Keratinocyte (primary cell): Measurements from ENCODE around the gene ALPP. TPM values are rescaled to one million over a fixed set of nuclear protein-coding genes. Genes with fewer than 3 reads are reported as not detected.
A peak's percentile ranks its signal among the peaks of the same experiment; 100 is the strongest.
"Not testable (repeated sequence)": the region's sequence is repeated elsewhere in the genome, so short reads cannot be mapped to it uniquely, and the experiment has no call there.

Experiments used
- DNase-seq: peaks from one replicate; pipeline ENCODE4 v3.0.0-alpha.2; 2011; ENCODE audit warnings: low read depth, missing footprints, low spot score
- FAIRE-seq: peaks from 2 replicates; lab custom pipeline; 2011; peaks lifted over from hg19 to GRCh38; lab: Jason Lieb, UNC
- H2AFZ ChIP-seq: 2 replicates; pipeline ENCODE4 v1.6.0; 2012; ENCODE audit warnings: low read length, control low read depth, inconsistent platforms; ENCODE audit not compliant: control insufficient read depth
- H3K27ac ChIP-seq: 2 replicates; pipeline ENCODE4 v1.5.1; 2011; ENCODE audit warnings: low read length; ENCODE audit not compliant: control insufficient read depth, insufficient read depth
- H3K27me3 ChIP-seq: 3 replicates; pipeline ENCODE4 v1.6.0; 2011; ENCODE audit warnings: low read length; ENCODE audit not compliant: control insufficient read depth, insufficient read depth; ENCODE audit errors: extremely low read depth
- H3K36me3 ChIP-seq, 2 experiments: 2 replicates in 1 of 2; 3 replicates in 1 of 2; pipeline ENCODE4 v1.5.1; 2011; ENCODE audit warnings: low read length in 2 of 2, mild to moderate bottlenecking in 1 of 2; ENCODE audit not compliant: control insufficient read depth in 2 of 2, insufficient read depth in 2 of 2; ENCODE audit errors: extremely low read depth in 1 of 2
- H3K4me1 ChIP-seq: 3 replicates; pipeline ENCODE4 v1.5.1; 2011; ENCODE audit warnings: low read length; ENCODE audit not compliant: control insufficient read depth, insufficient read depth; ENCODE audit errors: extremely low read depth
- H3K4me2 ChIP-seq: 3 replicates; pipeline ENCODE4 v1.6.0; 2011; ENCODE audit warnings: low read depth, low read length; ENCODE audit not compliant: control insufficient read depth, insufficient read depth; ENCODE audit errors: extremely low read depth
- H3K4me3 ChIP-seq, 3 experiments: fragments of 200-600 bp in 1 of 3; sonication (generic) in 1 of 3; 2 replicates in 2 of 3; 3 replicates in 1 of 3; pipeline ENCODE4 v1.5.1; 2011 to 2016; ENCODE audit warnings: low read length in 3 of 3, mild to moderate bottlenecking in 3 of 3, control low read depth in 2 of 3, inconsistent platforms in 1 of 3, low read depth in 1 of 3, mixed read lengths in 1 of 3, mixed run types in 1 of 3, moderate library complexity in 1 of 3; ENCODE audit not compliant: control insufficient read depth in 2 of 3, insufficient read depth in 2 of 3; ENCODE audit errors: extremely low read depth in 1 of 3
- H3K79me2 ChIP-seq: 2 replicates; pipeline ENCODE4 v1.6.0; 2012; ENCODE audit warnings: low read length; ENCODE audit not compliant: control insufficient read depth, insufficient read depth
- H3K9ac ChIP-seq: 3 replicates; pipeline ENCODE4 v1.6.0; 2011; ENCODE audit warnings: low read length; ENCODE audit not compliant: control insufficient read depth, insufficient read depth; ENCODE audit errors: extremely low read depth
- H3K9me1 ChIP-seq: 3 replicates; pipeline ENCODE4 v1.6.0; 2011; ENCODE audit warnings: low read length; ENCODE audit not compliant: control insufficient read depth, insufficient read depth; ENCODE audit errors: extremely low read depth
- H3K9me3 ChIP-seq: 2 replicates; pipeline ENCODE4 v1.5.1; 2012; ENCODE audit warnings: low read depth, low read length; ENCODE audit not compliant: control insufficient read depth
- H4K20me1 ChIP-seq: 3 replicates; pipeline ENCODE4 v1.6.0; 2011; ENCODE audit warnings: low read length; ENCODE audit not compliant: control insufficient read depth, insufficient read depth; ENCODE audit errors: extremely low read depth
- EZH2 ChIP-seq: IDR thresholded peaks from one replicate; pipeline ENCODE4 v1.6.1; 2012; ENCODE audit warnings: inconsistent platforms, mild to moderate bottlenecking, low read length, moderate library complexity
- dilution Hi-C: fragments of 300-500 bp; cut with MboI; formaldehyde crosslinking; loops from one replicate; pipeline ENCODE4 v1.7.0; 2020; ENCODE audit warnings: low sequenced_read_pairs; ENCODE audit not compliant: extremely low pct_ligation_motif_present
- polyA plus RNA-seq, 5 experiments: library from polyadenylated mRNA; depleted of rRNA in 3 of 5; stranded (reverse) in 3 of 5; stranded (forward) in 1 of 5; unstranded in 1 of 5; fragments of >200 nt; gene quantifications; 1 replicate in 1 of 5; 2 replicates in 3 of 5; 3 replicates in 1 of 5; pipeline versions ENCODE4 v1.2.1 to v1.2.3, GENCODE V29; 2011 to 2012; ENCODE audit warnings: missing spikeins in 2 of 5, low read depth in 1 of 5, low replicate concordance in 1 of 5
- TF ChIP-seq, protein P1 (sequence below), 3 experiments: IDR thresholded peaks in 1 of 3; conservative IDR thresholded peaks in 1 of 3; optimal IDR thresholded peaks in 1 of 3; 2 replicates in 2 of 3; 3 replicates in 1 of 3; pipeline versions ENCODE3 to v1.5.1; 2011; ENCODE audit warnings: low read length in 3 of 3, mild to moderate bottlenecking in 3 of 3, moderate library complexity in 2 of 3, control low read depth in 1 of 3, inconsistent platforms in 1 of 3; ENCODE audit not compliant: insufficient read depth in 2 of 3; ENCODE audit errors: extremely low read depth in 1 of 3

The ALPP gene
- polyA plus RNA-seq, 1 donor (not counting 4 experiments of a cell fraction or from before 2014, with no cell fraction given), result not detected

DNA sequence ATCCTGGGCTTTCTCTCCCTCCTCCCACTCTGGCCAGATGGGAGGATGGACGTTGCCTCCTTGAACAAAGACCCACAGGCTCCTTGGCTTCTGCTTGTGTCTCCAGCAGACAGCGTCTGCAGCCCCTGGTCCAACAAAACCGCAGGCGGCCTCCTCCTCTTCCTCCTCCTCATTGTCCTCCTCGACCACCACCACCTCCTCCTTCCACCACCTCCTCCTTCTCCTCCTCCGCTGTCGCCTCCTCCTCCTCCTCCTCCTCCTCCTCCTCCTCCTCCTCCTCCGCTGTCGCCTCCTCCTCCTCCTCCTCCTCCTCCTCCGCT lies 45.7 kb upstream of the ALPP start:
- H2AFZ ChIP-seq, result no peak overlapping the region
- TF ChIP-seq EZH2, result no peak
- TF ChIP-seq, protein P1, sequence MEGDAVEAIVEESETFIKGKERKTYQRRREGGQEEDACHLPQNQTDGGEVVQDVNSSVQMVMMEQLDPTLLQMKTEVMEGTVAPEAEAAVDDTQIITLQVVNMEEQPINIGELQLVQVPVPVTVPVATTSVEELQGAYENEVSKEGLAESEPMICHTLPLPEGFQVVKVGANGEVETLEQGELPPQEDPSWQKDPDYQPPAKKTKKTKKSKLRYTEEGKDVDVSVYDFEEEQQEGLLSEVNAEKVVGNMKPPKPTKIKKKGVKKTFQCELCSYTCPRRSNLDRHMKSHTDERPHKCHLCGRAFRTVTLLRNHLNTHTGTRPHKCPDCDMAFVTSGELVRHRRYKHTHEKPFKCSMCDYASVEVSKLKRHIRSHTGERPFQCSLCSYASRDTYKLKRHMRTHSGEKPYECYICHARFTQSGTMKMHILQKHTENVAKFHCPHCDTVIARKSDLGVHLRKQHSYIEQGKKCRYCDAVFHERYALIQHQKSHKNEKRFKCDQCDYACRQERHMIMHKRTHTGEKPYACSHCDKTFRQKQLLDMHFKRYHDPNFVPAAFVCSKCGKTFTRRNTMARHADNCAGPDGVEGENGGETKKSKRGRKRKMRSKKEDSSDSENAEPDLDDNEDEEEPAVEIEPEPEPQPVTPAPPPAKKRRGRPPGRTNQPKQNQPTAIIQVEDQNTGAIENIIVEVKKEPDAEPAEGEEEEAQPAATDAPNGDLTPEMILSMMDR (optimal IDR thresholded peaks at IDR 0.05 in 1 of 3, IDR thresholded peaks at IDR 0.05 in 1 of 3, conservative IDR thresholded peaks at IDR 0.05 in 1 of 3; ENCODE audit: extremely low read depth in 1 of 3, insufficient read depth in 2 of 3, low read length in 3 of 3), result no peak
- H3K4me3 ChIP-seq, result no peak overlapping the region
- H3K9me3 ChIP-seq, result no peaks in the 10 kb centered on the region
- H3K9me1 ChIP-seq, result no peaks in the 10 kb centered on the region
- no peaks in the 10 kb centered on the region for H3K27me3 ChIP-seq
- peaks cover 0 to 1% of the 10 kb centered on the region in 2 experiments for H3K36me3 ChIP-seq
- no peak overlapping the region for H3K9ac ChIP-seq
- DNase-seq (no peak), FAIRE-seq (no peak)
- no peaks in the 10 kb centered on the region for H4K20me1 ChIP-seq
- no peak overlapping the region for H3K4me2 ChIP-seq
- dilution Hi-C loops, result no loop called here
- H3K79me2 ChIP-seq, result no peaks in the 10 kb centered on the region
- peaks cover 3% of the 10 kb centered on the region for H3K4me1 ChIP-seq
- H3K27ac ChIP-seq, result no peak overlapping the region

DNA sequence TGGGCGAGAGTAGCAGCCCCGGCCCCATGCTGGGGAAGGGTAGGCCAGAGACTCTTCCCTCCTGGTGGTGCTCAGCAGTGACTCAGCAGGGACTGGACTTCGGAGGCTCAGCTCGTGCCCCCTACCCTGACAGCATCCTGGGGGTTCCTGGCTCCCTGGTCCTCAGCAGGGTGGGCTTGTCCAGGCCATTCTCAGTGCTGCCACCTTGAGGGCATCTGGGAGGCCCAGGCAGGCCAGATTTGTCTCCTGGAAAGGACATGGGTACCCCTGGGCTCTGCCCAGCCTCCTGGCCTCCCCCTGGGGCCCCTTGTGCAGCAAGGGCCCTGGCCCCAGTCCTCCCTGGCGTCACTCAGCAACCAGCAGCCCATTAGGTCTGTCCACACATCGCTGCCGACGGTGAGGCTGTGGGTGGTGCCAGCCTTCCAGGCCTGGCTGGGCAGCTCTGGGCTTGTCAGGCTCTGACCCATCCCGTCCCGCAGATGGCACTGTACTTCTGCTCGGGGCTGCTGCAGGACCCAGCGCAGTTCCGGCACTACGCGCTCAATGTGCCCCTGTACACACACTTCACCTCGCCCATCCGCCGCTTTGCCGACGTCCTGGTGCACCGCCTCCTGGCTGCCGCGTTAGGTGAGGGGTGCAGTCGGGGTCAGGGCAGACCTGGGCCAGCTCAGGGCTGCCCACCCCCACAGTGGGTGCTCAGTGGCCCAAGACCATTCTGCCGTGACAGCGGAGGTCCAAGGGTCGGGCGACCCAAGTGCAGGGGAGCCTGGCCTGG lies 45.0 kb upstream of the ALPP start:
- Histone ChIP-seq H3K27ac (no peak overlapping the region), H3K4me1 (peaks cover 3% of the 10 kb centered on the region), H3K27me3 (no peaks in the 10 kb centered on the region), H3K9me1 (no peaks in the 10 kb centered on the region), H3K9ac (no peak overlapping the region), H3K36me3 (peaks cover 0 to 1% of the 10 kb centered on the region in 2 experiments), H4K20me1 (no peaks in the 10 kb centered on the region), H3K9me3 (no peaks in the 10 kb centered on the region), H3K4me2 (no peak overlapping the region), H3K4me3 (no peak overlapping the region), H3K79me2 (no peaks in the 10 kb centered on the region), H2AFZ (no peak overlapping the region)
- dilution Hi-C loops, result no loop called here
- TF ChIP-seq, protein P1 (optimal IDR thresholded peaks at IDR 0.05 in 1 of 3, IDR thresholded peaks at IDR 0.05 in 1 of 3, conservative IDR thresholded peaks at IDR 0.05 in 1 of 3; ENCODE audit: extremely low read depth in 1 of 3, insufficient read depth in 2 of 3, low read length in 3 of 3), result peak; percentile 42 to 70 (median 68)
- no peak for TF ChIP-seq EZH2
- FAIRE-seq (no peak), DNase-seq (no peak)

DNA sequence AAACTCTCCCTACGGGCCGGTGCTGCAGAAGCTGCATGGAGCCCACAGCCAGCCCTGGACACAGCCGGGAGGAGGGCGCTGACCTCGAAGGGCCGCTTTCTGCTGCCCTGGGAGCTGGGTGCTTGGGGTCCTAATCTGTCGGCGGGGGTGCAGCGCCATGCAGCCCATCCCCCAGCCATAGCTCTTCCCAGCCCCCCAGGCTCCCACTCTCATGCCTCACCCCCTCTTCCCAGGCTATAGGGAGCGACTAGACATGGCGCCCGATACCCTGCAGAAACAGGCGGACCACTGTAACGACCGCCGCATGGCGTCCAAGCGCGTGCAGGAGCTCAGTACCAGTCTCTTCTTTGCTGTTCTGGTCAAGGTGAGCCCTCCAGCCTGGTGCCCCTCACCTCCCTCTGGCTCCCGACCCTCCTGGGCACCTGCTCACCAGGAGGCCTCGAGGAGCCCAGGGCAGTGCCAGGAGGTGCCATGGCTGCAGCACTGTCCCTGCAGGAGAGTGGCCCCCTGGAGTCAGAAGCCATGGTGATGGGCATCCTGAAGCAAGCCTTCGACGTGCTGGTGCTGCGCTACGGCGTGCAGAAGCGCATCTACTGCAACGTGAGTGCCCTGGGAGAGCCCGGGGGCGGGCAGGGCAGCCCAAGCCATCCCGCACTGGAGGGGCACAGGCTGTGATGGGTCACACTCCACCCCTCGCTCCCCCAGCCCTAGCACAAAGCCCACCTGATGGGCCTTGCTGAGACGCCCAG lies 44.2 kb upstream of the ALPP start:
- H4K20me1 ChIP-seq, H3K4me1 ChIP-seq, H3K9ac ChIP-seq, dilution Hi-C loops, H3K9me3 ChIP-seq, H3K79me2 ChIP-seq, H3K4me3 ChIP-seq, DNase-seq, H3K36me3 ChIP-seq, H3K4me2 ChIP-seq, H2AFZ ChIP-seq, H3K27me3 ChIP-seq, H3K9me1 ChIP-seq, FAIRE-seq, H3K27ac ChIP-seq: not testable (repeated sequence)
